Measurements from ENCODE around the gene VPS50.
"Not testable (repeated sequence)": the region's sequence is repeated elsewhere in the genome, so short reads cannot be mapped to it uniquely, and the experiment has no call there.

Gene VPS50

GRCh38 chr7:93361853-93362252 lies 129.7 kb downstream of the VPS50 start:
- no peak overlapping the region for H3K27ac ChIP-seq
- no peak for TF ChIP-seq CTCF (conservative IDR thresholded peaks at IDR 0.05)

- H3K27ac ChIP-seq, result no peak overlapping the region
- no peak for TF ChIP-seq CTCF (conservative IDR thresholded peaks at IDR 0.05)
Observed at GRCh38 chr7:93364806-93365205, 132.6 kb downstream of the VPS50 start.

- H3K27ac ChIP-seq, result no peak overlapping the region
- no peak for TF ChIP-seq CTCF (conservative IDR thresholded peaks at IDR 0.05)
Observed at GRCh38 chr7:93365341-93365740, 133.2 kb downstream of the VPS50 start.

GRCh38 chr7:93366816-93367215 lies 134.7 kb downstream of the VPS50 start:
- no peak for TF ChIP-seq CTCF (conservative IDR thresholded peaks at IDR 0.05)
- no peak overlapping the region for H3K27ac ChIP-seq

GRCh38 chr7:93367254-93367653 lies 135.1 kb downstream of the VPS50 start:
- no peak overlapping the region for H3K27ac ChIP-seq
- no peak for TF ChIP-seq CTCF (conservative IDR thresholded peaks at IDR 0.05)

- H3K27ac ChIP-seq, result not testable (repeated sequence)
Observed at GRCh38 chr7:93370937-93371336, 138.8 kb downstream of the VPS50 start.

- H3K27ac ChIP-seq, result no peak overlapping the region
- no peak for TF ChIP-seq CTCF (conservative IDR thresholded peaks at IDR 0.05)
Observed at GRCh38 chr7:93373537-93373936, 141.4 kb downstream of the VPS50 start.

- H3K27ac ChIP-seq, result no peak overlapping the region
- peak; percentile 92 for TF ChIP-seq CTCF (conservative IDR thresholded peaks at IDR 0.05)
Observed at GRCh38 chr7:93374345-93374940, 142.3 kb downstream of the VPS50 start.

Measured in VCaP (cell line).